ENCODE measurements around the gene DGKI.

DNA sequence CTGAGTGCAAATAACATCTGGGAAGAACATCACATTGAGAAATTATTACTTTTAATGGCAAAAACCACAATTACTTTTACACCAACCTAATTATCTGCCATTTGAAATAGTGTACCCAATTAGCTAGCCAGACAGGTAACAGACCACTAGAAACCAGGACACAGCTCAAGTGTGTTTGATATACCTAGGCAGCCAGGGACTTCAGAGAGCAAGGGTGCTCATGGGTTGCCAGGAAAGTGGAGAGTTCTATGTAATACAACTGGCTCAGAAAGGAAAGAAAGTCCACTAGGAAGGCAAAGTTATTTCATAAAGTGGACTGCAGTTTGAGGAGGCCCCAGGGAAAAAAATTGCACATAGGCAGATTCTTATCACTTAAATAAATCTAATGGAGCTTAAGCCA, 453.2 kb downstream of the DGKI start:
- TF ChIP-seq CTCF (IDR thresholded peaks at IDR 0.05 in 2 of 3, conservative IDR thresholded peaks at IDR 0.05 in 1 of 3; ENCODE audit: borderline replicate concordance in 1 of 3, insufficient read depth in 1 of 3, low read depth in 2 of 3, low read length in 2 of 3): no peak
- TF ChIP-seq SP1 (IDR thresholded peaks at IDR 0.05; ENCODE audit: low read depth): no peak
- no peak for TF ChIP-seq POLR2AphosphoS5 (IDR thresholded peaks at IDR 0.05; ENCODE audit: low read depth, low read length)
- no peak for TF ChIP-seq POLR2A (IDR thresholded peaks at IDR 0.05; ENCODE audit: borderline replicate concordance, extremely low read depth, insufficient read depth, insufficient read length)
- TF ChIP-seq ZNF274 (IDR thresholded peaks at IDR 0.05; ENCODE audit: low read depth, low read length): no peak

All from HCT116 (cell line).